Vagina (tissue), 2 donors: ENCODE results near the gene IL11RA.

Experiments used
- POLR2A ChIP-seq, 2 donors: fragments of 450-650 bp; IDR thresholded peaks; one replicate each; pipeline ENCODE4 v1.6.1; 2017; ENCODE audit warnings: antibody characterized with exemption in 2 of 2, mild to moderate bottlenecking in 2 of 2, moderate library complexity in 2 of 2
- TF ChIP-seq, protein P1 (sequence below), 3 experiments: fragments of 450-650 bp in 2 of 3; fragments of 200-600 bp in 1 of 3; sonication (generic) in 1 of 3; IDR thresholded peaks; one replicate each; pipeline ENCODE4 v1.5.1; 2017 to 2019; ENCODE audit warnings: antibody characterized with exemption in 3 of 3, mild to moderate bottlenecking in 2 of 3, moderate library complexity in 2 of 3

DNA sequence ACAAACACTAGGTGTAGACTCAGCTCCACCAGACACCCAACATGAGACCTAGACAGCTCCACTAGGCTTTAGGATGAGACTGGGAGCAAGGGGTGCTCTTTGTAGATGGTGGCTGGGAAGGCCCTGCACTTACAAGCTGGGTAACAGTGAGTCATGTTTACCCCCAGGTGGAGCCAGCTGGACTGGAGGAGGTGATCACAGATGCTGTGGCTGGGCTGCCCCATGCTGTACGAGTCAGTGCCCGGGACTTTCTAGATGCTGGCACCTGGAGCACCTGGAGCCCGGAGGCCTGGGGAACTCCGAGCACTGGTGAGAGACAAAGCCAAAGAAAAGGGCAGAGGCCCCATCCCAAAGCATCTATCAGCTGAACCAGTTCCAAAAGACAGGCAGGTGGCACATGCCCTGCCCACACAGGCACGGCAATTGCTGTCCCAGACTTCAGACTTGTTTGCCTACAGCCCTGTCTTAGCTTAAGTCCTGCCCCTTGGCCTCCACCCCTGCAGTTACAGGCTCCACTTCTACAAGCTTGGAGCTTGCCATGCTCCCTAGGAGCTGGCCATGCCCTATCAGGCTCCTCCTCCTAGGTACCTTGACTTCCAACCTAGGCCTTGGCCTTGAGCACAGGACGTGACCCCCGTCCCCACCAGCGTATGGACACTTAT is 7.7 kb downstream of the IL11RA start:
- TF ChIP-seq, protein P1, sequence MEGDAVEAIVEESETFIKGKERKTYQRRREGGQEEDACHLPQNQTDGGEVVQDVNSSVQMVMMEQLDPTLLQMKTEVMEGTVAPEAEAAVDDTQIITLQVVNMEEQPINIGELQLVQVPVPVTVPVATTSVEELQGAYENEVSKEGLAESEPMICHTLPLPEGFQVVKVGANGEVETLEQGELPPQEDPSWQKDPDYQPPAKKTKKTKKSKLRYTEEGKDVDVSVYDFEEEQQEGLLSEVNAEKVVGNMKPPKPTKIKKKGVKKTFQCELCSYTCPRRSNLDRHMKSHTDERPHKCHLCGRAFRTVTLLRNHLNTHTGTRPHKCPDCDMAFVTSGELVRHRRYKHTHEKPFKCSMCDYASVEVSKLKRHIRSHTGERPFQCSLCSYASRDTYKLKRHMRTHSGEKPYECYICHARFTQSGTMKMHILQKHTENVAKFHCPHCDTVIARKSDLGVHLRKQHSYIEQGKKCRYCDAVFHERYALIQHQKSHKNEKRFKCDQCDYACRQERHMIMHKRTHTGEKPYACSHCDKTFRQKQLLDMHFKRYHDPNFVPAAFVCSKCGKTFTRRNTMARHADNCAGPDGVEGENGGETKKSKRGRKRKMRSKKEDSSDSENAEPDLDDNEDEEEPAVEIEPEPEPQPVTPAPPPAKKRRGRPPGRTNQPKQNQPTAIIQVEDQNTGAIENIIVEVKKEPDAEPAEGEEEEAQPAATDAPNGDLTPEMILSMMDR (IDR thresholded peaks at IDR 0.05) = no peak
- TF ChIP-seq POLR2A (IDR thresholded peaks at IDR 0.05) = no peak
